ENCODE results near the gene GTF2H1. TPM values are rescaled to one million over a fixed set of nuclear protein-coding genes. Genes with fewer than 3 reads are reported as not detected.
A peak's percentile ranks its signal among the peaks of the same experiment; 100 is the strongest.
"Not testable (repeated sequence)": the region's sequence is repeated elsewhere in the genome, so short reads cannot be mapped to it uniquely, and the experiment has no call there.

GTF2H1 gene
- total RNA-seq, 1 experiment from 2014 or later, result 140 TPM

- DNase-seq (ENCODE audit: low spot score), result no peak
These were observed 2.5 kb upstream of the GTF2H1 start for GRCh38 chr11:18319914-18320313.

GRCh38 chr11:18320617-18321016 lies 1.8 kb upstream of the GTF2H1 start:
- DNase-seq (ENCODE audit: low spot score), result no peak

- no peak for DNase-seq (ENCODE audit: low spot score)
These were observed 794 bp upstream of the GTF2H1 start for GRCh38 chr11:18321578-18321968.

- DNase-seq (ENCODE audit: low spot score), result no peak
These were observed 627 bp downstream of the GTF2H1 start for GRCh38 chr11:18322818-18323570.

GRCh38 chr11:18323881-18324280 lies 1.5 kb downstream of the GTF2H1 start:
- DNase-seq (ENCODE audit: low spot score), result not testable (repeated sequence)

GRCh38 chr11:18324381-18324780 lies 2.0 kb downstream of the GTF2H1 start:
- DNase-seq (ENCODE audit: low spot score), result no peak

- peak; percentile 77 for DNase-seq (ENCODE audit: low spot score)
These were observed 7.0 kb downstream of the GTF2H1 start for GRCh38 chr11:18329196-18329870.

GRCh38 chr11:18330921-18331320 lies 8.6 kb downstream of the GTF2H1 start:
- DNase-seq (ENCODE audit: low spot score), result no peak

- DNase-seq (ENCODE audit: low spot score), result no peak
These were observed 9.9 kb downstream of the GTF2H1 start for GRCh38 chr11:18332302-18332701.

- no peak for DNase-seq (ENCODE audit: low spot score)
These were observed 10.5 kb downstream of the GTF2H1 start for GRCh38 chr11:18332891-18333290.

GRCh38 chr11:18347471-18348125 lies 25.2 kb downstream of the GTF2H1 start:
- DNase-seq (ENCODE audit: low spot score), result no peak

- no peak for DNase-seq (ENCODE audit: low spot score)
These were observed 30.2 kb downstream of the GTF2H1 start for GRCh38 chr11:18352581-18352980.

- no peak for DNase-seq (ENCODE audit: low spot score)
These were observed 36.3 kb downstream of the GTF2H1 start for GRCh38 chr11:18358646-18359045.

- no peak for DNase-seq (ENCODE audit: low spot score)
These were observed 38.8 kb downstream of the GTF2H1 start for GRCh38 chr11:18361154-18361553.

GRCh38 chr11:18364495-18365073 lies 42.2 kb downstream of the GTF2H1 start:
- no peak for DNase-seq (ENCODE audit: low spot score)

- no peak for DNase-seq (ENCODE audit: low spot score)
These were observed 43.4 kb downstream of the GTF2H1 start for GRCh38 chr11:18365741-18366140.

GRCh38 chr11:18366286-18366685 lies 43.9 kb downstream of the GTF2H1 start:
- DNase-seq (ENCODE audit: low spot score), result no peak

GRCh38 chr11:18367431-18367830 lies 45.1 kb downstream of the GTF2H1 start:
- DNase-seq (ENCODE audit: low spot score), result no peak

GRCh38 chr11:18368221-18368620 lies 45.9 kb downstream of the GTF2H1 start:
- DNase-seq (ENCODE audit: low spot score), result peak; percentile 19

- DNase-seq (ENCODE audit: low spot score), result no peak
These were observed 47.0 kb downstream of the GTF2H1 start for GRCh38 chr11:18369398-18369797.

GRCh38 chr11:18371279-18371678 lies 48.9 kb downstream of the GTF2H1 start:
- no peak for DNase-seq (ENCODE audit: low spot score)

- DNase-seq (ENCODE audit: low spot score), result no peak
These were observed 49.8 kb downstream of the GTF2H1 start for GRCh38 chr11:18372201-18372600.

- no peak for DNase-seq (ENCODE audit: low spot score)
These were observed 52.6 kb downstream of the GTF2H1 start for GRCh38 chr11:18374956-18375355.
